K562 (cell line): ENCODE data around the gene UBE3B. TPM values are rescaled to one million over a fixed set of nuclear protein-coding genes. Genes with fewer than 3 reads are reported as not detected.

ENCODE experiments used
- CBX2 ChIP-seq: fragments of 200-600 bp; sonication (generic); IDR thresholded peaks from one replicate; pipeline ENCODE4 v1.6.1; 2012; ENCODE audit warnings: mild to moderate bottlenecking, low read length, inconsistent platforms; ENCODE audit not compliant: insufficient read depth, poor library complexity, severe bottlenecking
- ELF2 ChIP-seq: fragments of 250-450 bp; sonication (Bioruptor Pico); IDR thresholded peaks from 2 replicates; pipeline ENCODE4 v1.5.0; 2021; ENCODE audit warnings: mild to moderate bottlenecking
- ETV5 ChIP-seq: sonication (generic); formaldehyde crosslinking; IDR thresholded peaks from 2 replicates; pipeline ENCODE4 v1.4.0; 2020; ENCODE audit warnings: low read depth, mild to moderate bottlenecking, missing genetic modification reagents
- FIP1L1 ChIP-seq: fragments of 200-400 bp; formaldehyde crosslinking; IDR thresholded peaks from 2 replicates; pipeline ENCODE4 v1.6.1; 2018; ENCODE audit warnings: mild to moderate bottlenecking, low read depth, low read length; ENCODE audit not compliant: poor library complexity, severe bottlenecking
- FOXM1 ChIP-seq, 2 experiments: fragments of 450-650 bp in 1 of 2; sonication (generic) in 1 of 2; formaldehyde crosslinking in 1 of 2; IDR thresholded peaks; 2 replicates each; pipeline versions ENCODE4 v1.6.1 to v1.9.0; 2017 to 2022; ENCODE audit warnings: low read depth in 2 of 2, mild to moderate bottlenecking in 2 of 2, missing genetic modification reagents in 1 of 2, moderate library complexity in 1 of 2
- HDAC6 ChIP-seq: IDR thresholded peaks from 2 replicates; pipeline ENCODE4 v1.6.1; 2012; ENCODE audit warnings: low read depth, mild to moderate bottlenecking, control low read depth, inconsistent platforms, low read length, moderate library complexity
- KHSRP ChIP-seq: fragments of 450-650 bp; IDR thresholded peaks from 2 replicates; pipeline ENCODE4 v1.6.1; 2017
- NFATC3 ChIP-seq: fragments of 450-650 bp; IDR thresholded peaks from 2 replicates; pipeline ENCODE4 v1.6.1; 2017; ENCODE audit warnings: mild to moderate bottlenecking
- RBM22 ChIP-seq: fragments of 200-400 bp; formaldehyde crosslinking; IDR thresholded peaks from 2 replicates; pipeline ENCODE4 v1.6.1; 2018; ENCODE audit warnings: low read length, low read depth; ENCODE audit not compliant: poor library complexity, severe bottlenecking
- SETDB1 ChIP-seq: IDR thresholded peaks from one replicate; pipeline ENCODE4 v1.6.1; 2012; ENCODE audit warnings: low read length, control low read depth, inconsistent platforms
- SP1 ChIP-seq: sonication (generic); formaldehyde crosslinking; IDR thresholded peaks from 2 replicates; pipeline ENCODE4 v1.8.1; 2022; ENCODE audit warnings: mild to moderate bottlenecking, missing genetic modification reagents
- SREBF1 ChIP-seq: fragments of 150-350 bp; IDR thresholded peaks from 2 replicates; pipeline ENCODE4 v1.6.1; 2014; ENCODE audit warnings: antibody characterized with exemption, low read depth, low read length, borderline replicate concordance
- STAT5B ChIP-seq: fragments of 250-450 bp; sonication (Bioruptor Pico); IDR thresholded peaks from 2 replicates; pipeline ENCODE4 v1.8.0; 2021; ENCODE audit warnings: mild to moderate bottlenecking, inconsistent platforms
- ZBTB8A ChIP-seq: fragments of 450-650 bp; IDR thresholded peaks from 2 replicates; pipeline ENCODE4 v1.6.1; 2018; ENCODE audit warnings: mild to moderate bottlenecking, moderate library complexity; ENCODE audit not compliant: partially characterized antibody
- ZC3H8 ChIP-seq: fragments of 450-650 bp; IDR thresholded peaks from 2 replicates; pipeline ENCODE4 v1.6.1; 2017
- ZNF124 ChIP-seq: sonication (generic); formaldehyde crosslinking; IDR thresholded peaks from 2 replicates; pipeline ENCODE4 v1.8.1; 2022; ENCODE audit warnings: missing genetic modification reagents
- ZNF133 ChIP-seq: fragments of 250-450 bp; sonication (Bioruptor Pico); IDR thresholded peaks from 2 replicates; pipeline ENCODE4 v1.4.0; 2020; ENCODE audit warnings: mild to moderate bottlenecking
- ZNF589 ChIP-seq: fragments of 200-800 bp; sonication (Bioruptor generic); IDR thresholded peaks from 2 replicates; pipeline ENCODE4 v1.6.1; 2016; ENCODE audit warnings: low read depth, missing genetic modification characterization, missing compliant biosample characterization
- polyA plus RNA-seq, 8 experiments: library from polyadenylated mRNA; depleted of rRNA in 4 of 8; stranded (reverse) in 5 of 8; unstranded in 3 of 8; fragments of >200 nt; fragmentation: Nextera tagmentation in 2 of 8; fragmentation: Illumina TruSeq in 1 of 8; extraction: Ambion mirVana in 2 of 8; extraction: Trizol in 1 of 8; gene quantifications; 2 replicates each; pipeline versions ENCODE4 v1.2.1 to v1.2.3, GENCODE V29; 2011 to 2014; ENCODE audit warnings: inconsistent platforms in 1 of 8, missing spikeins in 1 of 8
- total RNA-seq, 7 experiments: library from RNA; depleted of rRNA in 6 of 7; stranded (reverse); fragments of >200 nt in 6 of 7; fragmentation: Illumina TruSeq in 2 of 7; extraction: Trizol in 2 of 7; gene quantifications; 2 replicates each; pipeline versions ENCODE4 v1.2.1 to v1.2.3, GENCODE V29; 2011 to 2021; ENCODE audit warnings: low replicate concordance in 1 of 7
- TF ChIP-seq, protein P1 (sequence below), 2 experiments: IDR thresholded peaks in 1 of 2; conservative IDR thresholded peaks in 1 of 2; 2 replicates each; pipeline ENCODE4 v1.6.1; 2016; ENCODE audit warnings: low read depth in 2 of 2, mild to moderate bottlenecking in 1 of 2, missing compliant biosample characterization in 1 of 2, missing genetic modification characterization in 1 of 2, moderate library complexity in 1 of 2
- TF ChIP-seq, protein P2 (sequence below): fragments of 450-650 bp; formaldehyde crosslinking; IDR thresholded peaks from 2 replicates; pipeline ENCODE4 v1.4.0; 2022; ENCODE audit warnings: missing genetic modification characterization
- TF ChIP-seq, protein P3 (sequence below): sonication (generic); formaldehyde crosslinking; IDR thresholded peaks from 2 replicates; pipeline ENCODE4 v1.8.1; 2022; ENCODE audit warnings: missing genetic modification reagents

UBE3B gene
- total and polyA plus RNA-seq, 9 of the 15 experiments (the other 6 are each of a cell fraction or from before 2014, with no cell fraction given): 7.6 to 23.6 (median 15.5) TPM

DNA sequence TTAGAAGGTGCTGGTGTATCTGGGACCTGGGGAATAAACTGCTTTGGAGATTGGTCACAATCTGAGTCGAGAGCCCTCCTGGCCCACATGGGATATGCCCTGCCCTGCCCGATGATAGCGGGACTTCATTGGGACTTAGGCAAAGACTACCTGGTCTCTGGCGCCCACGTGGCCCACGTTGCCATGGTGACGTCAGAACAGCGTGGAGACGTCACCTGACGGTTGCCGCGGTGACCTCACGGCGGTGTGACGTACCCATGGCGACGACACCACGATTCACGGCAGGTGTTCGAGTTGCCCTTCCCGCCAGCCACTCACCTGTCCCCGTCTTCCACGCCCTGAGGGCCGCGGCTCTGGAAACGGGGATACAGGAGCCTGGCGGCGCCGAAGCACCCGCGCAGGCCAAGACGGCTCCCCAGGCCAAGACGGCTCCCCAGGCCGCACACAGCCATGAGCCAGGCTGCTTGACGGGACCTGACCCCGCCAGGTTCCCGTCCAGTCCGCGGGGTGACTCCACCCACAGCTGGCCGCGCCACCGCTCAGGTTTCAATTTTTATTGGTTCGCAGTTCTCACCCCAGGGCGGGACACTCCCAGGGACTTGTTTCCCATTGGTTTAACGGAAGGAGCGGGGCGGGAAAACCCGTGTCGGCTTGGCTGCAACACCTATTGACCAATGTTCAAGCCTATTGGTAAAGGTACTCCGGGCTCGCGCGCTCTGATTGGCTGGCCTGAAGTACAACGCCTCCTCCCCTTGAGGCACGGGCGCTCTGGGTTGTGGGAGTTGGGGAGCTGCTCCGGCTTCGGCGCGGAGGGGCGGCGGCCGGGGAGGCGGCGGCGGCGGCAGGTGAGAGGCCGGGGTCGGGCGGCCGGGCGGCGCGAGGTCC, 95.8 kb downstream of the UBE3B start, which contains the start of the genes MMAB and MVK (continued):
- TF ChIP-seq, protein P1, sequence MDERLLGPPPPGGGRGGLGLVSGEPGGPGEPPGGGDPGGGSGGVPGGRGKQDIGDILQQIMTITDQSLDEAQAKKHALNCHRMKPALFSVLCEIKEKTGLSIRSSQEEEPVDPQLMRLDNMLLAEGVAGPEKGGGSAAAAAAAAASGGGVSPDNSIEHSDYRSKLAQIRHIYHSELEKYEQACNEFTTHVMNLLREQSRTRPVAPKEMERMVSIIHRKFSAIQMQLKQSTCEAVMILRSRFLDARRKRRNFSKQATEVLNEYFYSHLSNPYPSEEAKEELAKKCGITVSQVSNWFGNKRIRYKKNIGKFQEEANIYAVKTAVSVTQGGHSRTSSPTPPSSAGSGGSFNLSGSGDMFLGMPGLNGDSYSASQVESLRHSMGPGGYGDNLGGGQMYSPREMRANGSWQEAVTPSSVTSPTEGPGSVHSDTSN (CRISPR knock-in tag; IDR thresholded peaks at IDR 0.05; ENCODE audit: low read depth): peak; percentile 43; the same call in 1 of the 2 replicates
- TF ChIP-seq, protein P1 (tag; conservative IDR thresholded peaks at IDR 0.05; ENCODE audit: low read depth): peak; percentile 42; the same call in 1 of the 2 replicates
- TF ChIP-seq ZC3H8: no peak
- TF ChIP-seq ETV5 (CRISPR knock-in tag): peak; percentile 69
- TF ChIP-seq HDAC6: no peak
- TF ChIP-seq RBM22: peak; percentile 98
- no peak for TF ChIP-seq SETDB1
- TF ChIP-seq ZBTB8A: no peak
- TF ChIP-seq ELF2 (CRISPR knock-in tag): peak; percentile 25; the same call in 1 of the 2 replicates
- peak; percentile 99 for TF ChIP-seq KHSRP
- no peak for TF ChIP-seq ZNF133 (CRISPR knock-in tag)
- peak; percentile 48; the same call in 1 of the 2 replicates for TF ChIP-seq ZNF589
- no peak for TF ChIP-seq FOXM1 (IDR thresholded peaks at IDR 0.05; ENCODE audit: low read depth)
- no peak for TF ChIP-seq FOXM1 (CRISPR knock-in tag; IDR thresholded peaks at IDR 0.05; ENCODE audit: low read depth)
- TF ChIP-seq, protein P2, sequence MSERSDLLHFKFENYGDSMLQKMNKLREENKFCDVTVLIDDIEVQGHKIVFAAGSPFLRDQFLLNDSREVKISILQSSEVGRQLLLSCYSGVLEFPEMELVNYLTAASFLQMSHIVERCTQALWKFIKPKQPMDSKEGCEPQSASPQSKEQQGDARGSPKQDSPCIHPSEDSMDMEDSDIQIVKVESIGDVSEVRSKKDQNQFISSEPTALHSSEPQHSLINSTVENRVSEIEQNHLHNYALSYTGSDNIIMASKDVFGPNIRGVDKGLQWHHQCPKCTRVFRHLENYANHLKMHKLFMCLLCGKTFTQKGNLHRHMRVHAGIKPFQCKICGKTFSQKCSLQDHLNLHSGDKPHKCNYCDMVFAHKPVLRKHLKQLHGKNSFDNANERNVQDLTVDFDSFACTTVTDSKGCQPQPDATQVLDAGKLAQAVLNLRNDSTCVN (CRISPR knock-in tag): no peak
- peak; percentile 96 for TF ChIP-seq SREBF1
- peak; percentile 89 for TF ChIP-seq SP1 (CRISPR knock-in tag)
- TF ChIP-seq ZNF124 (CRISPR knock-in tag): no peak
- peak; percentile 93 for TF ChIP-seq FIP1L1
- TF ChIP-seq NFATC3: peak; percentile 42; the same call in 1 of the 2 replicates
- TF ChIP-seq, protein P3, sequence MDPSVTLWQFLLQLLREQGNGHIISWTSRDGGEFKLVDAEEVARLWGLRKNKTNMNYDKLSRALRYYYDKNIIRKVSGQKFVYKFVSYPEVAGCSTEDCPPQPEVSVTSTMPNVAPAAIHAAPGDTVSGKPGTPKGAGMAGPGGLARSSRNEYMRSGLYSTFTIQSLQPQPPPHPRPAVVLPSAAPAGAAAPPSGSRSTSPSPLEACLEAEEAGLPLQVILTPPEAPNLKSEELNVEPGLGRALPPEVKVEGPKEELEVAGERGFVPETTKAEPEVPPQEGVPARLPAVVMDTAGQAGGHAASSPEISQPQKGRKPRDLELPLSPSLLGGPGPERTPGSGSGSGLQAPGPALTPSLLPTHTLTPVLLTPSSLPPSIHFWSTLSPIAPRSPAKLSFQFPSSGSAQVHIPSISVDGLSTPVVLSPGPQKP: no peak
- no peak for TF ChIP-seq STAT5B (CRISPR knock-in tag)
- TF ChIP-seq CBX2: no peak
